K562 (cell line): ENCODE measurements around the gene MGRN1.

Source experiments
- CBX3 ChIP-seq, 2 experiments: IDR thresholded peaks; 1 replicate in 1 of 2; 2 replicates in 1 of 2; pipeline ENCODE4 v1.6.1; 2012; ENCODE audit warnings: inconsistent platforms in 2 of 2, low read length in 2 of 2, borderline replicate concordance in 1 of 2, control low read depth in 1 of 2
- CEBPB ChIP-seq: fragments of 450-650 bp; IDR thresholded peaks from 2 replicates; pipeline ENCODE4 v1.6.1; 2016; ENCODE audit warnings: missing genetic modification characterization, missing compliant biosample characterization
- CEBPG ChIP-seq, 3 experiments: fragments of 200-800 bp in 1 of 3; sonication (Bioruptor generic) in 1 of 3; sonication (generic) in 1 of 3; formaldehyde crosslinking in 1 of 3; IDR thresholded peaks in 2 of 3; conservative IDR thresholded peaks in 1 of 3; 2 replicates each; pipeline versions ENCODE4 v1.6.1 to v1.8.0; 2016 to 2022; ENCODE audit warnings: missing compliant biosample characterization in 2 of 3, missing genetic modification characterization in 2 of 3, mild to moderate bottlenecking in 1 of 3, missing genetic modification reagents in 1 of 3
- EP300 ChIP-seq: IDR thresholded peaks from 2 replicates; pipeline ENCODE4 v1.6.1; 2012; ENCODE audit warnings: low read length, improper control_type of control experiment
- EZH2 ChIP-seq: IDR thresholded peaks from 2 replicates; pipeline ENCODE4 v1.6.1; 2012; ENCODE audit warnings: low read depth, mild to moderate bottlenecking, inconsistent platforms, low read length, borderline replicate concordance
- FOXJ2 ChIP-seq: fragments of 200-800 bp; sonication (Bioruptor generic); IDR thresholded peaks from 2 replicates; pipeline ENCODE4 v1.6.1; 2016; ENCODE audit warnings: missing genetic modification characterization, missing compliant biosample characterization
- TAF1 ChIP-seq: IDR thresholded peaks from 2 replicates; pipeline ENCODE4 v1.6.1; 2011; ENCODE audit warnings: mild to moderate bottlenecking, low read length, moderate library complexity; ENCODE audit not compliant: insufficient read depth, control insufficient read depth, severe bottlenecking; ENCODE audit errors: extremely low read depth
- ZNF324 ChIP-seq: fragments of 250-450 bp; sonication (Bioruptor Pico); IDR thresholded peaks from 2 replicates; pipeline ENCODE4 v1.4.0; 2020; ENCODE audit warnings: mild to moderate bottlenecking
- TF ChIP-seq, protein P1 (sequence below): sonication (generic); formaldehyde crosslinking; IDR thresholded peaks from 2 replicates; pipeline ENCODE4 v1.8.0; 2022; ENCODE audit warnings: mild to moderate bottlenecking, missing genetic modification reagents
- TF ChIP-seq, protein P2 (sequence below): sonication (generic); formaldehyde crosslinking; IDR thresholded peaks from 2 replicates; pipeline ENCODE4 v1.9.0; 2022; ENCODE audit warnings: mild to moderate bottlenecking, missing genetic modification reagents
- TF ChIP-seq, protein P3 (sequence below), 3 experiments: IDR thresholded peaks in 2 of 3; conservative IDR thresholded peaks in 1 of 3; 2 replicates each; pipeline ENCODE4 v1.5.1; 2011 to 2012; ENCODE audit warnings: low read length in 3 of 3, mild to moderate bottlenecking in 3 of 3, control low read depth in 2 of 3, improper control_type of control experiment in 1 of 3, inconsistent platforms in 1 of 3, low read depth in 1 of 3, mixed read lengths in 1 of 3, moderate library complexity in 1 of 3; ENCODE audit not compliant: insufficient read depth in 2 of 3
- TF ChIP-seq, protein P4 (sequence below): sonication (generic); formaldehyde crosslinking; IDR thresholded peaks from 2 replicates; pipeline ENCODE4 v1.8.1; 2023; ENCODE audit warnings: mild to moderate bottlenecking, missing genetic modification reagents

DNA sequence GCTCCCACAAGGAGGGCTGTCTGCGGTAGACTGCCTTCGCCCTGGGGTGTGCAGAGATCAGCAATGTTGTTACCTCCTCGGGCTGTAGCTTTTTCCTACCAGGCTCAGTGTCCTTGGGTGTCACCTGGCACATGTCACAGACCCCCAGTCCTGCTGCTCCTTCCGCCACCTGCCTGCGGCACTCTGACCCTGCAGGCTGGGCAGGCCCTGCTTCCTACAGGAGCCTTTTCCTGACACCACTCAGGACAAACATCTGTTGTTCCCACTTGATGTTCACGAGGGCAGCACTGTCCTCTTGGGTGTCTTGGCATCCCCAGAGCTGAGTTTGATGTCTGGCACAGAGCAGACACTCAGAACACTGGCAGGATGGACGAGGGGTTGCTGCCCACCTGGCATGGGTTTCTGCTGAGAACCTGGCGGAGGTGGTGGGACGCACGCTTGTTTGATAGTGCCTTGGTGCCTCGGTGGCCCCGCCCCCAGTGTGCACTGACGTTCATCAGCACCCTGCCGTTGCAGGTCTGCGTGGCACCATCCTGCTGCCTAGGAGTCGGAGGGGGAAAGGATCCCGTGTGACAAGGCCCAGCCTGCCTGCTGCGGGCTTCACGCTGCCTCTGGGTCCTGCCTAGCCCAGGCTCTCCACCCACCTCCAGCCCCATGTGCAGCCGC is 42.0 kb downstream of the MGRN1 start:
- TF ChIP-seq EZH2 (no peak), FOXJ2 (tag) (no peak), EP300 (no peak), CEBPG (CRISPR knock-in tag; IDR thresholded peaks at IDR 0.05) (no peak), CEBPG (tag; conservative IDR thresholded peaks at IDR 0.05 in 1 of 2, IDR thresholded peaks at IDR 0.05 in 1 of 2) (no peak), TAF1 (no peak), CBX3 (IDR thresholded peaks at IDR 0.05; ENCODE audit: borderline replicate concordance in 1 of 2, low read length in 2 of 2) (no peak), ZNF324 (CRISPR knock-in tag) (no peak), CEBPB (tag) (no peak)
- TF ChIP-seq, protein P1, sequence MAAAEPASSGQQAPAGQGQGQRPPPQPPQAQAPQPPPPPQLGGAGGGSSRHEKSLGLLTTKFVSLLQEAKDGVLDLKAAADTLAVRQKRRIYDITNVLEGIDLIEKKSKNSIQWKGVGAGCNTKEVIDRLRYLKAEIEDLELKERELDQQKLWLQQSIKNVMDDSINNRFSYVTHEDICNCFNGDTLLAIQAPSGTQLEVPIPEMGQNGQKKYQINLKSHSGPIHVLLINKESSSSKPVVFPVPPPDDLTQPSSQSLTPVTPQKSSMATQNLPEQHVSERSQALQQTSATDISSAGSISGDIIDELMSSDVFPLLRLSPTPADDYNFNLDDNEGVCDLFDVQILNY (CRISPR knock-in tag), result no peak
- TF ChIP-seq, protein P2, sequence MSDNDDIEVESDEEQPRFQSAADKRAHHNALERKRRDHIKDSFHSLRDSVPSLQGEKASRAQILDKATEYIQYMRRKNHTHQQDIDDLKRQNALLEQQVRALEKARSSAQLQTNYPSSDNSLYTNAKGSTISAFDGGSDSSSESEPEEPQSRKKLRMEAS (CRISPR knock-in tag), result no peak
- TF ChIP-seq, protein P3, sequence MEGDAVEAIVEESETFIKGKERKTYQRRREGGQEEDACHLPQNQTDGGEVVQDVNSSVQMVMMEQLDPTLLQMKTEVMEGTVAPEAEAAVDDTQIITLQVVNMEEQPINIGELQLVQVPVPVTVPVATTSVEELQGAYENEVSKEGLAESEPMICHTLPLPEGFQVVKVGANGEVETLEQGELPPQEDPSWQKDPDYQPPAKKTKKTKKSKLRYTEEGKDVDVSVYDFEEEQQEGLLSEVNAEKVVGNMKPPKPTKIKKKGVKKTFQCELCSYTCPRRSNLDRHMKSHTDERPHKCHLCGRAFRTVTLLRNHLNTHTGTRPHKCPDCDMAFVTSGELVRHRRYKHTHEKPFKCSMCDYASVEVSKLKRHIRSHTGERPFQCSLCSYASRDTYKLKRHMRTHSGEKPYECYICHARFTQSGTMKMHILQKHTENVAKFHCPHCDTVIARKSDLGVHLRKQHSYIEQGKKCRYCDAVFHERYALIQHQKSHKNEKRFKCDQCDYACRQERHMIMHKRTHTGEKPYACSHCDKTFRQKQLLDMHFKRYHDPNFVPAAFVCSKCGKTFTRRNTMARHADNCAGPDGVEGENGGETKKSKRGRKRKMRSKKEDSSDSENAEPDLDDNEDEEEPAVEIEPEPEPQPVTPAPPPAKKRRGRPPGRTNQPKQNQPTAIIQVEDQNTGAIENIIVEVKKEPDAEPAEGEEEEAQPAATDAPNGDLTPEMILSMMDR (IDR thresholded peaks at IDR 0.05 in 2 of 3, conservative IDR thresholded peaks at IDR 0.05 in 1 of 3; ENCODE audit: insufficient read depth in 2 of 3, low read depth in 1 of 3, low read length in 3 of 3), result no peak
- TF ChIP-seq, protein P4, sequence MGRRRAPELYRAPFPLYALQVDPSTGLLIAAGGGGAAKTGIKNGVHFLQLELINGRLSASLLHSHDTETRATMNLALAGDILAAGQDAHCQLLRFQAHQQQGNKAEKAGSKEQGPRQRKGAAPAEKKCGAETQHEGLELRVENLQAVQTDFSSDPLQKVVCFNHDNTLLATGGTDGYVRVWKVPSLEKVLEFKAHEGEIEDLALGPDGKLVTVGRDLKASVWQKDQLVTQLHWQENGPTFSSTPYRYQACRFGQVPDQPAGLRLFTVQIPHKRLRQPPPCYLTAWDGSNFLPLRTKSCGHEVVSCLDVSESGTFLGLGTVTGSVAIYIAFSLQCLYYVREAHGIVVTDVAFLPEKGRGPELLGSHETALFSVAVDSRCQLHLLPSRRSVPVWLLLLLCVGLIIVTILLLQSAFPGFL (CRISPR knock-in tag), result no peak
